ENCODE data around the gene C2CD3. TPM values are rescaled to one million over a fixed set of nuclear protein-coding genes. Genes with fewer than 3 reads are reported as not detected.
A peak's percentile ranks its signal among the peaks of the same experiment; 100 is the strongest.

Gene C2CD3
- total RNA-seq, 4 donors from 2014 or later = 28.2 to 46.9 (median 35.1) TPM

DNA sequence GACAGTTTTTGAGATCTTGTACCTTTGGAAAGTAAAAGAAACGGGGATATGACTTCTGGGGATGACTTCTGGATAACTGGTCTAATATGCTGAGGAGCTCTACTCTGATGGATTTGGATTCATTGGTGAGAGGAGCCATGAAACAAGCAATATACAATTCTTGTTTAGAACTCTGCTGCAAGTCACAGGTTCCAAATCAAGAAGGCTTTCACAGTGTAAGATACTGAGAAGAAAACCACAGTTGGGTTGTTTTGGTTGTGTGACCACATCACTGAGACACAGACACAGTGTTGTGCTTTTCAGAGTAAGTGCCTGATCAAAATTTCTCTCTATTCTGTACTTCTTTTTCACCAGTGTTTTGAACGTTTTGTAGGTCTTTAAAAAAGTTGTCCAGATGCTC lies 175.1 kb downstream of the C2CD3 start:
- no peak for TF ChIP-seq EP300 (IDR thresholded peaks at IDR 0.05)
- no peak for TF ChIP-seq CTCF (IDR thresholded peaks at IDR 0.05)
- TF ChIP-seq POLR2A (IDR thresholded peaks at IDR 0.05) = no peak
- Histone ChIP-seq H3K4me3 (no peak overlapping the region), H3K27ac (peak overlapping the region in 1 of 4 donors; percentile 57), H3K9me3 (no peaks in the 10 kb centered on the region), H3K4me1 (peaks cover 0 to 11% (median 0%) of the 10 kb centered on the region in 4 donors), H3K27me3 (no peaks in the 10 kb centered on the region), H3K36me3 (peaks cover 0 to 9% (median 0%) of the 10 kb centered on the region in 3 donors)
- 71 to 74% methylated on average over 2 of the region's 2 CpGs for WGBS, 2 donors
- no peak for DNase-seq (ENCODE audit: low spot score in 2 of 2)

- TF ChIP-seq POLR2A (IDR thresholded peaks at IDR 0.05) (no peak), EP300 (IDR thresholded peaks at IDR 0.05) (peak in 1 of 2 donors; percentile 28)
- no peak for DNase-seq (ENCODE audit: low spot score in 2 of 2)
- no peaks in the 10 kb centered on the region for H3K27me3 ChIP-seq
- peaks cover 0 to 11% (median 0%) of the 10 kb centered on the region in 4 donors for H3K4me1 ChIP-seq
- 80 to 90% methylated on average over 2 of the region's 2 CpGs for WGBS, 2 donors
- H3K36me3 ChIP-seq = peaks cover 0 to 4% (median 0%) of the 10 kb centered on the region in 3 donors
- H3K27ac ChIP-seq = peak overlapping the region in 1 of 4 donors; percentile 57
- no peaks in the 10 kb centered on the region for H3K9me3 ChIP-seq
- H3K4me3 ChIP-seq = no peak overlapping the region
Observed at GRCh38 chr11:73995247-73995646, 175.6 kb downstream of the C2CD3 start.

DNA sequence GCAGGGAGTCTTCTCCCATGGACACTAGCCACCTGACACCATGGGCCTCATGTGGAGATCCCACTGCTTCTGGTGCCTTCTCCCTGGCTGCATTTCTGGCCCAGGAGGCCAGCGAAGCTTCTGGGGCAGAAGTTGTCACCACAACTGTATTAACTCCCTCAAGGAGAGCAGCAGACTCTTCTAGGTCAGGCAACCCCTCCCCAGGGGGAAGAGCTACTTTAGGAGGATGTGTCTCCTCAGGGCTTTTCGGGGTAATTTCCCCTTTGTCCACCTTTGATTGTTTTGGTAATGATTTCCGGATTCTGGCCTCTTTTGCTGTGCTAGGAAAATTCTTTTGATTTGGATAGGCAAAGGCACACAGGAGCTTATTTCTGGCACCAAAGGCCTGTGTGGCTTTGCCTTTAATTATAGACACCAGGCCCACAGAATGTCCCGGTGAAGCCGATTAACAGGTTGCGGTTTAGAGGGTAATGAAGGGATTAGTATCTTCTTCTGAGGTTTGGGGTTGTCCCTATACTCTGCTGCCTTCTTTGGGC lies 179.3 kb downstream of the C2CD3 start:
- no peaks in the 10 kb centered on the region for H3K36me3 ChIP-seq
- H3K9me3 ChIP-seq = no peaks in the 10 kb centered on the region
- no peak overlapping the region for H3K27ac ChIP-seq
- H3K27me3 ChIP-seq = no peaks in the 10 kb centered on the region
- no peak for TF ChIP-seq EP300 (IDR thresholded peaks at IDR 0.05)
- TF ChIP-seq CTCF (IDR thresholded peaks at IDR 0.05) = no peak
- WGBS, 2 donors = 76 to 91% methylated on average over 6 of the region's 6 CpGs
- peaks cover 0 to 11% (median 0%) of the 10 kb centered on the region in 4 donors for H3K4me1 ChIP-seq
- no peak for DNase-seq (ENCODE audit: low spot score in 2 of 2)
- H3K4me3 ChIP-seq = no peak overlapping the region

DNA sequence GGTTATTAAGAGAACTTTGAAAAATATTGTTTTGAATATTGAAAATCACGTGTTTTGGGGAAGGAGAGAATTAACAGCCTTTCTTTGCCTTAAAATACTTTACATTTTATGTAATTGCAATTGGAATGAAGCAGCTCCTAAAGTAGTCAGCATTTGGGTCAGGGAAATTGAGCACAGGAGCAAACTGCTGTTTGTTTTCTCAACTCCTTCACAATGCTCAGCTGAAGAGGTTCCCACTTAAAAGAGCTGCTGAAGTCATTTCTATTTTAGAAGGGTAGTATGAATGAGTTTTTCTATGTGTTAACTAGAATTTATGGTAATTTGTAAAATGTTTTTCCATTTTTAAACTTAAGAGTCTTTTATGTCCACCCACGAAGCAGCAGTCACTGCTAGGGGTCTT lies 180.1 kb downstream of the C2CD3 start:
- H3K36me3 ChIP-seq = no peaks in the 10 kb centered on the region
- TF ChIP-seq EP300 (IDR thresholded peaks at IDR 0.05) (no peak), POLR2A (IDR thresholded peaks at IDR 0.05) (no peak), CTCF (IDR thresholded peaks at IDR 0.05) (no peak)
- WGBS, 2 donors = 62 to 77% methylated on average over 2 of the region's 2 CpGs
- no peaks in the 10 kb centered on the region for H3K27me3 ChIP-seq
- H3K4me3 ChIP-seq = no peak overlapping the region
- no peaks in the 10 kb centered on the region for H3K9me3 ChIP-seq
- H3K4me1 ChIP-seq = peaks cover 0 to 6% (median 0%) of the 10 kb centered on the region in 4 donors
- no peak overlapping the region for H3K27ac ChIP-seq
- no peak for DNase-seq (ENCODE audit: low spot score in 2 of 2)

- Histone ChIP-seq H3K4me3 (no peak overlapping the region), H3K27me3 (no peaks in the 10 kb centered on the region), H3K27ac (no peak overlapping the region), H3K4me1 (no peaks in the 10 kb centered on the region), H3K36me3 (no peaks in the 10 kb centered on the region), H3K9me3 (no peaks in the 10 kb centered on the region)
- no peak for TF ChIP-seq POLR2A (IDR thresholded peaks at IDR 0.05)
- TF ChIP-seq EP300 (IDR thresholded peaks at IDR 0.05) = no peak
- no peak for TF ChIP-seq CTCF (IDR thresholded peaks at IDR 0.05)
- DNase-seq (ENCODE audit: low spot score in 2 of 2) = no peak
- 90 to 92% methylated on average over 6 of the region's 6 CpGs for WGBS, 2 donors
Observed at GRCh38 chr11:73989156-73989555, 181.6 kb downstream of the C2CD3 start.

All from tibial nerve (tissue), 4 donors.